GM21381 (cell line): Measurements from ENCODE around the gene PTPRG.

Experiments used
- ATAC-seq: cut with Tn5 transposase; IDR thresholded peaks from one replicate; pipeline ENCODE4 v1.9.1; 2021; ENCODE audit warnings: mild to moderate bottlenecking, moderate library complexity; ENCODE audit not compliant: unreplicated experiment

The PTPRG gene

DNA sequence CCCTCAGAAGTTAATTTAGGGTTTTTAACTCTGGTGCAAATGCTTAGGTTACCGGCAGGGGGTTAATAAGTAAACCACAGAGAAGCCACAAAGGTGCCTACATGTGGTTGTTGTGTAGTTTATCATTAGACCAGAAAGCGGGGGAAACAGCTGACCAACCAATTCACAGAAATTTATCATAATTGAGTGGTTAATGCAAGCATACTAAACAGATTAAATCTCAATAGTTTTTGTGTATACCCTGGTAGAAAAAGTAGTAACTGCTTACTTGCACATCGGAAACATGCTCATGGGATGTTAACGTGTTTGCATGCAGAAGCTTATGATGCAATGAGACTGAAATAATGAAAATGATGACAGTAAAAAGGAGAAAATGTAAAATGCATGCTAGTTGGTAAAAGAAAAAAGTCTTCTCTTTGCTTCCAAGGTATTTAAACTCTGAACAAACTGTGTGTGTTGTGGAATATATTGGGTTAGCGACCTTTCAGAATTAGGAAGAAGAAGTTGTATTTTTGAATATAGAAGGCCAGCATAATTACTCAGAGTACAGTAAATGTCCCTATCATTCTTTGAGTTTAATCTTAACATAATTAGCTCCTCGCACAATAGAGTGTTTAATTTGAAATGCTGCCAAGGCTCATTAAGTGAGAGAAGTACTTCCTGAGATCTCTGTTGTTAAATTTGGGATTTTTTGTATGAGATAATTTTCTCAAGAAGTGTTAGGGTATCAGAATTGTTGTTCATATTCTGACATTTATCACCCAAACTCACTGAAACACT is 316.2 kb downstream of the PTPRG start:
- peak; percentile 96 for ATAC-seq

DNA sequence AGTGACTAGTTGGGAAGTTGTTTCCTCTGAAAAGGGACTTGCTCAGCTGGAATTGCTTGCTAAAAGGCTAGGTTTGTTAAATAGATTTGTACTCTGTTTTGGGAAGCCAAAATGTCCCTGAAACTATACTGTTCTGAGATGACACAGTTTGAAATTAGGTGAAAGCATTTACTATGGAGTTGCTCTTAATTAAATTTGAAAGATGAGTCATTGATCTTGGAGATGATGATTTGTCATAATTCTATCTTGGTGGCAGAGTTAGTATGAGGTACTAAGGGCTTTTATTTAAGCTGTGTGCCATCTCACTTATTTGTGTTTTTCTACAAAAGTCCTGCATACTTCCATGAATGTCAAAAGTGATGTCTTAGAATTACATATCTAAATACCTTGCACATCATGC is 320.9 kb downstream of the PTPRG start:
- ATAC-seq = no peak

- no peak for ATAC-seq
These were observed 323.4 kb downstream of the PTPRG start for GRCh38 chr3:61884794-61885193.

GRCh38 chr3:61885414-61885813 is 324.0 kb downstream of the PTPRG start:
- ATAC-seq = no peak

- no peak for ATAC-seq
These were observed 325.8 kb downstream of the PTPRG start for GRCh38 chr3:61887206-61887605.

DNA sequence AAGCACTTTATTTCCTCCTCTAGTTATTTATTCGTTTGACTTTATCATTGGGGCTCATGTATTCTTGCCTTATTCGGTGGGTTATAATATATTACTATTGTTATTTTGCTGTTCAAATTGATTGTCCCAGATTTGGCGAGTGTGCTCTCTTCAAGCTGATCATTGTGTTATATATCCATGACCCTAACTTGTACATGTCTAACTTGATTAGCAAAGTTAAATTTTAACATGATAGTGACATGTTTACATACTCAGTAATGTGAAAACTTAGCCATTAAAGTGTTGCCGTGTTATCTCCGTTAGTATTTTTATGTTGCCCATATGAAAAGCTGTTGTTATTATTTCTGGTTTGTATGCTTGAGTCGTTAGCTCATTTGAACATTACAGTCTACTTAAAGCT is 327.9 kb downstream of the PTPRG start:
- no peak for ATAC-seq

DNA sequence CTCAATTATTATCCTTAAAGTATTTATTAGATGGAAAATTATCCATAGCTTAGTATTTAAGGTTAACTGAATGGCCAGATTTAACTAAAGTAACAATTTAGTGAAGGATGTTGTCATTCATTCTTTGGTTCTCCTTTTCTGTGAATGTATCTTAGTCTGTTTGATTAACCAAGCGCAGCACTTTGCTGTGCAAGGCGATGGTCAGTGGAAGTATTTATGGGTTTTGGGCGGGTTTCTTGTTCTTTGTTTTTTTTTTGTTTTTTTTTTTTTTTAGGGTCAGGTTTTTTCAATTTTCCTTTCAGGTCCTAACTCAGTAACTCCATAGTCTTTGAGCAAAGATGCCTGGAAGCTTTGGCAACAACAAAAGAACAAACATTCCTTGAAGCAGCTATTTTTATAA is 328.8 kb downstream of the PTPRG start:
- ATAC-seq = no peak

- ATAC-seq = no peak
These were observed 329.2 kb downstream of the PTPRG start for GRCh38 chr3:61890586-61890985.

DNA sequence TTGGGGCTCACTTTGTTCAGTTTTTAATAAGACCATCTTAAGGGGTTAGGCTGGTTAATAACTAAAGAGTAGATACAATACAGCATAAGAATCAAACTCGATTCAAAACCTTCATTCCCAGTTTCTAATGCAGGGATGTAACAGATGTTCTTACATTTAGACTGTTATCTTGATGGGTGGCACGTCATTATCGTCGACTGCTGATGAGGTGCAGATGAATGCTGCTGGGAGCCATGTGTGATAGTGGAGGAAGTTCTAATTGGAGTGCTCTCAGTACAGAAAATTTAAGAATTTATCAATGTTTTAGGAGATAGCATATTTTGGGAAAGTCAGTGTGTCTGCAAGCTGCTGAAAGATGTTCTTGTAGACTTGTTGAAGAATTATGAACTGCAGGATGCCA is 331.5 kb downstream of the PTPRG start:
- ATAC-seq = no peak

DNA sequence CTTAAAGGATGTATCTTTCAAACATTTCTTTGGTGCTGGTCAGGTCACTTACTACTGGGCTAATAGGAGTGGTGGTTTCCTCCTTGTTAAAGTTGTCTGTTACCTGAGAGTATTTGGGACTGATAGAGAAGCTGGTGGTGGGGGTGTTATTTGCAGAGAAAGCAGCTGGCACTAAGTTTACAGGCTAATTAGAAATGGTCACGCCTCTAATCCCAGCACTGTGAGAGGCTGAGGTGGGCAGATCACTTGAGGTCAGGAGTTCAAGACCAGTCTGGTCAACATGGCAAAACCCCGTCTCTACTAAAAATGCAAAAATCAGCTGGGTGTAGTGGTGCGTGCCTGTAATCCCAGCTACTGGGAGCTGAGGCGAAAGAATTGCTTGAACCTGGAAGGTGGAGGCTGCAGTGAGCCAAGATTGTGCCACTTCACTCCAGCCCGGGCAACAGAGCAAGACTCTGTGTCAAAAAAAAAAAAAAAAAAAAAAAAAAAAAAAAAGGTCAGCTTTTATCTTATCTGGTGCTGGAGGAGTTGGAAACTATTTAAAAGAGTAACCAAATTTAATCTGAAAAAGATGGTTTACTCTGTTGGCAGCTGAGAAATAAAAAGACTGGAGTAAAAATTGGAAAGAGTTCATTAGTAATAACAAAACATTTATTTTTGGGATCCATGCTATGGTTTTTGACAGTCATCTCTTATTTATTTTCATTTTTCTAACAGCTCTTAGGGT is 332.6 kb downstream of the PTPRG start:
- no peak for ATAC-seq

GRCh38 chr3:61894988-61895935 is 333.9 kb downstream of the PTPRG start:
- ATAC-seq = peak; percentile 98

GRCh38 chr3:61896251-61896650 is 334.9 kb downstream of the PTPRG start:
- no peak for ATAC-seq

DNA sequence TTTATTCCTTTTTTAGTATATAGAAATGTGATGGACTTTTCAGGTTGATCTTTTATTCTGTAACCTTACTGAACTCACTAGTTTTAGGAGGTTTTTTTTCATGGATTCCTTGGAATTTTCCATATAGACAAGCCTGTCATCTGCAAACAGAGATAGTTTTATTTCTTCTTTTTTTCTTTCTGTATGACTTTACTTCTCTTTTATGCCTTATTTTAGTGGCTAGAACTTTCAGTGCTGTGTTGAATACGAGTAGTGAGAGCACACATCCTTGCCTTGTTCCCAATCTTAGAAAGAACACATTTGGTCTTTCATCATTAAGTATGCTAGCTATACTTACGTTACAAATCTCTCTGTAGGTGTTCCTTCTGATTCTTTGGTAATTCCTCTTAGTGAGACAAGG is 336.5 kb downstream of the PTPRG start:
- no peak for ATAC-seq

DNA sequence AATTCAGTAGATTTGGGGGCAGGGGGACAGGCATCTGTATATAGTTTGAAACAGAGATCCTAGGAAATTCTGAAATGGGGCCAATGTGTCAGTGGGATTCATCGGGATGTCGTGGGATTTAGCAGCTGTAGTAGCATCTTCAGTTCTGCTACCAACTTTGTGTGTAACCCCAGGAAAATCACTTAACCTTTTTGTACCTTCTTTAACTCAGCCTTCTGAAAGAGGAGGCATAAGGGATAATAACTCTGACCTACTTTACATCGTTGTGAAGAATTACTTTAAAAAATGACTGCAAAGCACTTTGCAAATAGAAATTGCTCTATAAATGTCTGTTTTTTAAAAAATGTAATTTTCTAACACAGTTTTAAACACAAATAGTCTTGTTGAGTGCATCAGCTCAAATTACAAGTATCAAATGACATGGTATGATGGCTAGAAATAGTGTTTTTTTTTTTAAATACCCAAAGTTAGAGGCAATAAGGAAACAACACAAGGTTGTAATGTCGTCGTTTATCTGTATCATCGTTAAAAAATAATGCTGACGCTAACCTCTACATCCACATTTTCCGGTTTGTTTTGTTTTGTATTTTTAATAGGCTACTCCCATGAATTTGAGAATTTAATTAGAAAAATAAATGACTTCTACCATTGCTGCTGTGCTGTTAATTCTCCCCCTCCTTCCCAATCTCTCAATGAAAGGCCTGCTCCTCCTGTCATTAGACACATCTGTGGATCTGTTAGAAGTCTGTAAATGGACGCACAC is 338.5 kb downstream of the PTPRG start:
- ATAC-seq = no peak

DNA sequence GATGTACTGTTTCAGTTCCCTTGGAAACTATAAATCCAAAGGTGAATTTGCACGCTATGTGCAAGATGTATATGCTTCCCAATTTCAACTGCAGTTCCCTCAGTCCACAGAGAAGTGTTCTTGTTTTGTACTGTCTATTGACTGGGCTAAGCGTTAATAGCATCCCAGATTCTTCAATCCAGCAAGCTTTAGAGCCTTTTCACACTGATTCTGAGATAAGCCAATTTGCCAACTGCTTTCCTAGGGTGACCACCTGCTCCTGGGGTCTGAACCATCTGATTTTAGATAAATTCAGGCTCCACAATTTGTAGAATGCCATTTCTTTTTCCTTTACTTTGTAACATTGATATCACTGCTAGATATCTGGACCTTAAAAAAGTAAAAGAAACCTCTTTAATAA is 340.1 kb downstream of the PTPRG start:
- ATAC-seq = no peak

DNA sequence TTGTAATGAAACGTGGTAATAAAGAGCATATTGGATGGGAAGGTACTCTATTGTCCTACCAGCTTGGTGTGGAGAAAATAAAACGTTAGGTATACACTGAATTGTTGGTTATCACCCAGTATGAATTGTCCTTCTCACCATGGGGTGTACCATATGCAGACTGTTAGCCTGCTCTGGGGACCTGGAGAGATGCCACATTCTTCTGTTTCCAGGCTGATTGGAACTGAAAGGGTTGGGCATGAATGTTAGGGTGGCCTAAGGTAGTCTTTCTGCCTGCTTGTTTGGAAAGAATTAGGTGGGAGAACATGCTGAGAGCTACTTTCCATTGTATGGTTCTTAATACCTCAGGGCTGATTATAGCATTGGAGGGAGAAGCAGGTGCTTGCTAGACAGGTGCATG is 340.6 kb downstream of the PTPRG start:
- no peak for ATAC-seq

GRCh38 chr3:61903074-61903473 is 341.7 kb downstream of the PTPRG start:
- no peak for ATAC-seq

DNA sequence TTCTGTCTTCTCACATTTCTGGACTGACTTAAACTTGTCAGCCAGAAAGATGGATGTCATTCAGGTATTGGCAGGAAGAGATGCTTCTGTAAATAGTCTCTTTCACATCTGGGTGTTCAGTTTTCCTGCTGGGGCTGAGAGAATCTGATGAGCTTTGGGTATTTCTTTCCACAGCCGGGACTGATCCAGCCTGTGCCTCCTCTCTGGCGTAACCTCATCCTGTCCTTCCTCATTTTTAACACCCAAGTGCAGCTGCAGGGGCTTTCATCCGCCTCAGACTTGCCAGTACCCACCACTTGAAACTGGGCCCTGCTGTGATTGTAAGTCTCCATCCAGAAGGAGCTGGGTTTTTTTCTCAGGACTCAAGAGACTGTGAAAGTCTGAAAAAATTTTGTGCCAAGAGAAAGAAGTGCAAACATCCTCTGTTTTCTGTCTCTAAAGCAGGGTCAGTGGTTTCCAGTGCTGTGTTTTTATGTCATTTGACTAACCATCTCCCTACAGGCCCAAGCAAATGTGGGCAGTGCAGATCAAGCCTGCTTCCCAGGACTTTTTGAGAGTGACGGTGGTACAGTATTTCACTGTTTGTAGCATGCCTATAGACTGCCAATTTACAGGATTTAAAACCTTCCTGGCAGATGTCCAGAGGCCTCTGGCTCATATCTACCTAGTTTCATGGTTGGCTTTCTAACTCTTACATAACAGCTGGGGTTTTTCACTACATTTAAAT is 342.7 kb downstream of the PTPRG start:
- ATAC-seq = peak; percentile 45

- ATAC-seq = no peak
These were observed 345.9 kb downstream of the PTPRG start for GRCh38 chr3:61907210-61907795.

DNA sequence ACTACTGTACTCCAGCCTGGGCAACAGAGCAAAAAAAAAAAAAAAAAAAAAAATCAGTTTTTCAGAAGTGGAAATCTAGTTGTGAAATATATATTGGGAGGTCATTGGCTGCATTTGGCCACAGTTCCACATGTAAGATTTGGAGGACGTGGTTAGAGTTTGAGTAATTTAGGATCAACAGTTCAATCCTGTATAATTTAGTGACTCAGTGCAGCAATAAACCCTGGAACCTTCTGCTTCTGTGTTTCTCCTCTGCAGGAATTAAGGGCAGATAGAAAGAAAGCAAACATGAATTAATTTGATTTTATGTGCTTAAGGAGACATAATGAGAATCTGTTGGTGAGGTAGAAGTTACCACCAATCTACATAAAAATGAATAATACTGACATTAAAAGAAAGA is 347.0 kb downstream of the PTPRG start:
- no peak for ATAC-seq
